ENCODE data around the gene ANKZF1.

The ANKZF1 gene

DNA sequence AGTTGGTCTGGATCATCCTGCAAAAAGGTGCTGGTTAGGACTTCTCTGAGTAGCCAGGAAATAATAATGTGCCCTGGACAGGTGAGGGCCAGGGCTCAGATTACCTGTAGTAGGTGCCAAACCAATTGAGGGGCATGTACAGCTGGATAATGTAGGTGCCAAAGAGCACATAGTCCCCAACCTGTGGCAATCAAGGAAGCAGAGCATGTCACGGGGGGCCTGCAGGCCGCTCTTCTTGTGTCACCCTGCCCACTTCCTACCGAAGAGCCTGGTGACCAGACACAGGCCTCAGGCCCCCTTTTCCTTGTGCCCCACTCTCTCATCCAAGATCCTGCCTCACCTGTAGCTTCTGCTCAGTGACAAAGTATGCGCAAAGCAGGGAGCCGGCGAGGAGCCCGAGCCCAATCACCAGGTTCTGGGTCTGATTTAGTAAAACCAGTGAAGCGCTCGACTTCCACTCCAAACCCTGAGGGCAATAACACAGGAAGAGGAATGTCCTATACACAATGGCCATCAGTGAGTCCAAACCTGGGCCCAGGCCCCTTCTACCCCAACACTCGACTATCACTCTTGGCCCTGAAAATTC is 16.0 kb upstream of the ANKZF1 start:
- ATAC-seq (ENCODE audit: insufficient read depth, low read depth) (no peak), DNase-seq (no peak)
- Histone ChIP-seq H3K27ac (ENCODE audit: low read length) (no peak overlapping the region), H3K36me3 (ENCODE audit: insufficient read depth, low read length) (peaks cover 47% of the 10 kb centered on the region), H3K4me2 (ENCODE audit: insufficient read depth, low read length) (no peak overlapping the region), H3K27me3 (ENCODE audit: insufficient read depth, low read length, poor library complexity) (no peaks in the 10 kb centered on the region), H2AFZ (ENCODE audit: low read depth, low read length) (no peak overlapping the region), H3K4me3 (ENCODE audit: low read depth in 1 of 2, low read length in 2 of 2) (no peak overlapping the region), H3K79me2 (ENCODE audit: insufficient read depth, low read length) (no peaks in the 10 kb centered on the region), H3K9ac (ENCODE audit: low read depth, low read length) (no peak overlapping the region), H3K4me1 (ENCODE audit: insufficient read depth, low read length) (peaks cover 13% of the 10 kb centered on the region), H3K9me3 (ENCODE audit: insufficient read depth, low read length, severe bottlenecking) (no peaks in the 10 kb centered on the region), H4K20me1 (ENCODE audit: insufficient read depth, low read length) (0 out of 2 replicates have a peak, but pooled peaks cover 3% of the 10 kb centered on the region)
- no peak for TF ChIP-seq EZH2 (IDR thresholded peaks at IDR 0.05; ENCODE audit: borderline replicate concordance, low read depth, low read length, severe bottlenecking)
- TF ChIP-seq, protein P1, sequence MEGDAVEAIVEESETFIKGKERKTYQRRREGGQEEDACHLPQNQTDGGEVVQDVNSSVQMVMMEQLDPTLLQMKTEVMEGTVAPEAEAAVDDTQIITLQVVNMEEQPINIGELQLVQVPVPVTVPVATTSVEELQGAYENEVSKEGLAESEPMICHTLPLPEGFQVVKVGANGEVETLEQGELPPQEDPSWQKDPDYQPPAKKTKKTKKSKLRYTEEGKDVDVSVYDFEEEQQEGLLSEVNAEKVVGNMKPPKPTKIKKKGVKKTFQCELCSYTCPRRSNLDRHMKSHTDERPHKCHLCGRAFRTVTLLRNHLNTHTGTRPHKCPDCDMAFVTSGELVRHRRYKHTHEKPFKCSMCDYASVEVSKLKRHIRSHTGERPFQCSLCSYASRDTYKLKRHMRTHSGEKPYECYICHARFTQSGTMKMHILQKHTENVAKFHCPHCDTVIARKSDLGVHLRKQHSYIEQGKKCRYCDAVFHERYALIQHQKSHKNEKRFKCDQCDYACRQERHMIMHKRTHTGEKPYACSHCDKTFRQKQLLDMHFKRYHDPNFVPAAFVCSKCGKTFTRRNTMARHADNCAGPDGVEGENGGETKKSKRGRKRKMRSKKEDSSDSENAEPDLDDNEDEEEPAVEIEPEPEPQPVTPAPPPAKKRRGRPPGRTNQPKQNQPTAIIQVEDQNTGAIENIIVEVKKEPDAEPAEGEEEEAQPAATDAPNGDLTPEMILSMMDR (IDR thresholded peaks at IDR 0.05; ENCODE audit: borderline replicate concordance, extremely low read depth, low read length, poor library complexity, severe bottlenecking): no peak

DNA sequence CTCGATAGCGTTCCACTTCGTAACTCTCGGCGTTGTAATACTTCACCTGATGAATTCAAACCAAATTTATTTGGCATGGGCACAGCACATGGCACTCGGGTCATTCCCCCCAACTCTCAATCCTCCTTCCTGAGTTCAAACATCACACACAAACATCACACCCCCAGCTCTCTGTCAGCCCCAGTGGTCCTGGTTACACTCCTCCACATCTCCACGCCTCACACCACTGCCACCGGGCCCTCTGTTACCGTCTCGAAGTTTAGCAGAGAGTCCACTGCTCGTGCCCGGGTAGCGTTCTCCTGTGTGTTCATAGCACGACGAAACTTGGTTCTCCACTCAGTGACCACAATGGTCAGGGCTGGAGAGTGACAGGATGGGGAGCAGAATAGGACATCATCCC is 15.5 kb upstream of the ANKZF1 start:
- ATAC-seq (ENCODE audit: insufficient read depth, low read depth): no peak
- Histone ChIP-seq H3K4me1 (ENCODE audit: insufficient read depth, low read length) (peaks cover 12% of the 10 kb centered on the region), H3K9me3 (ENCODE audit: insufficient read depth, low read length, severe bottlenecking) (no peaks in the 10 kb centered on the region), H4K20me1 (ENCODE audit: insufficient read depth, low read length) (peaks cover under 1% of the 10 kb centered on the region; the same call in 1 of the 2 replicates), H3K79me2 (ENCODE audit: insufficient read depth, low read length) (no peaks in the 10 kb centered on the region), H3K27me3 (ENCODE audit: insufficient read depth, low read length, poor library complexity) (no peaks in the 10 kb centered on the region), H3K27ac (ENCODE audit: low read length) (no peak overlapping the region), H3K9ac (ENCODE audit: low read depth, low read length) (no peak overlapping the region), H3K36me3 (ENCODE audit: insufficient read depth, low read length) (peaks cover 46% of the 10 kb centered on the region), H3K4me2 (ENCODE audit: insufficient read depth, low read length) (no peak overlapping the region), H2AFZ (ENCODE audit: low read depth, low read length) (no peak overlapping the region), H3K4me3 (ENCODE audit: low read depth in 1 of 2, low read length in 2 of 2) (no peak overlapping the region)
- no peak for TF ChIP-seq EZH2 (IDR thresholded peaks at IDR 0.05; ENCODE audit: borderline replicate concordance, low read depth, low read length, severe bottlenecking)
- TF ChIP-seq, protein P1 (IDR thresholded peaks at IDR 0.05; ENCODE audit: borderline replicate concordance, extremely low read depth, low read length, poor library complexity, severe bottlenecking): no peak
- DNase-seq: no peak

DNA sequence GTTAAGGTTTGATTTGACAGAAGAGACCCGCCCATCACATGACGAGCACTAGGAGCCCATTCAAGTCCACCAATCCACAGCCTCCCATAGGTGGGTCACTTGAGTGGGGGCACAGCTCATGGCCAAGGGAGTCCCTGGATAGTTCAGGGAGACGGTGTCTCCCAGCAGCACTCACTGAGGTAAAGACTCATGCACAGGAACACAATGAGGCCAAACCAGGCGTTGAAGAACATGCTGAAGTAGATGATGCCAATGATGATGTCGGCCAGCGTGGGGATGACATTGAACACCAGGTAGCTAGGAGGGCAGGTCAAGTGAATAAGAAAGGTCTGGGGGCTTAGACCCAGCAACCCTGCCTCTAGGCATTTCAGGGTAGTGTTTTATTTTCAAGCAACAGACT is 14.8 kb upstream of the ANKZF1 start:
- H2AFZ ChIP-seq (ENCODE audit: low read depth, low read length): no peak overlapping the region
- peaks cover 47% of the 10 kb centered on the region for H3K36me3 ChIP-seq (ENCODE audit: insufficient read depth, low read length)
- no peak for TF ChIP-seq EZH2 (IDR thresholded peaks at IDR 0.05; ENCODE audit: borderline replicate concordance, low read depth, low read length, severe bottlenecking)
- TF ChIP-seq, protein P1 (IDR thresholded peaks at IDR 0.05; ENCODE audit: borderline replicate concordance, extremely low read depth, low read length, poor library complexity, severe bottlenecking): no peak
- H4K20me1 ChIP-seq (ENCODE audit: insufficient read depth, low read length): no peaks in the 10 kb centered on the region; the same call in 1 of the 2 replicates
- H3K27ac ChIP-seq (ENCODE audit: low read length): no peak overlapping the region
- H3K4me3 ChIP-seq (ENCODE audit: low read depth in 1 of 2, low read length in 2 of 2): no peak overlapping the region
- DNase-seq (no peak), ATAC-seq (ENCODE audit: insufficient read depth, low read depth) (no peak)
- no peaks in the 10 kb centered on the region for H3K9me3 ChIP-seq (ENCODE audit: insufficient read depth, low read length, severe bottlenecking)
- H3K79me2 ChIP-seq (ENCODE audit: insufficient read depth, low read length): no peaks in the 10 kb centered on the region
- H3K9ac ChIP-seq (ENCODE audit: low read depth, low read length): no peak overlapping the region
- H3K4me2 ChIP-seq (ENCODE audit: insufficient read depth, low read length): no peak overlapping the region
- H3K27me3 ChIP-seq (ENCODE audit: insufficient read depth, low read length, poor library complexity): no peaks in the 10 kb centered on the region
- H3K4me1 ChIP-seq (ENCODE audit: insufficient read depth, low read length): peaks cover 12% of the 10 kb centered on the region

All from DND-41 (cell line).